ENCODE measurements around the gene CDCA4. TPM values are rescaled to one million over a fixed set of nuclear protein-coding genes. Genes with fewer than 3 reads are reported as not detected.
A peak's percentile ranks its signal among the peaks of the same experiment; 100 is the strongest.

CDCA4 gene
- total and polyA plus RNA-seq, 3 donors from 2014 or later: 18.3 to 27.5 (median 26.2) TPM

DNA sequence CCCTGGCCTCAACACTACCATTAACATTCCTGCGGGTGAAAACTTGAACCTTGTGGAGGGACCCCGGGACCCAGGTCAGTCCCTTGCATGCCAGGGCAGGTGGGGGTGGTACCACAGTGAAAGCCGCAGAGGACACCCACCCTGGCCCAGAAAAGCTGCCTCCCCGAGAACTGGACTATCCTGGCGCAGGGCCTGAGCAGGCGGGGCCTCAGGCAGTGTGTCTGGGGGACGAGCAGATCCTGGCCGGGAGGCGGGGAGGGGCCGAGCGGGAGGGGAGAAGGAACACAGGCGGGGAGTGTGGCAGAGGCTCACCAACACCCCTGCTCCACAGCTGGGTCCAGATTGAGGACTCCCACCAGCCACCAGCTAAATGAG is 52.7 kb downstream of the CDCA4 start:
- H3K27ac ChIP-seq: peak overlapping the region in 1 of 2 donors; percentile 54
- DNase-seq: peak; percentile 67
- TF ChIP-seq POLR2A (IDR thresholded peaks at IDR 0.05): no peak
- TF ChIP-seq, protein P1, sequence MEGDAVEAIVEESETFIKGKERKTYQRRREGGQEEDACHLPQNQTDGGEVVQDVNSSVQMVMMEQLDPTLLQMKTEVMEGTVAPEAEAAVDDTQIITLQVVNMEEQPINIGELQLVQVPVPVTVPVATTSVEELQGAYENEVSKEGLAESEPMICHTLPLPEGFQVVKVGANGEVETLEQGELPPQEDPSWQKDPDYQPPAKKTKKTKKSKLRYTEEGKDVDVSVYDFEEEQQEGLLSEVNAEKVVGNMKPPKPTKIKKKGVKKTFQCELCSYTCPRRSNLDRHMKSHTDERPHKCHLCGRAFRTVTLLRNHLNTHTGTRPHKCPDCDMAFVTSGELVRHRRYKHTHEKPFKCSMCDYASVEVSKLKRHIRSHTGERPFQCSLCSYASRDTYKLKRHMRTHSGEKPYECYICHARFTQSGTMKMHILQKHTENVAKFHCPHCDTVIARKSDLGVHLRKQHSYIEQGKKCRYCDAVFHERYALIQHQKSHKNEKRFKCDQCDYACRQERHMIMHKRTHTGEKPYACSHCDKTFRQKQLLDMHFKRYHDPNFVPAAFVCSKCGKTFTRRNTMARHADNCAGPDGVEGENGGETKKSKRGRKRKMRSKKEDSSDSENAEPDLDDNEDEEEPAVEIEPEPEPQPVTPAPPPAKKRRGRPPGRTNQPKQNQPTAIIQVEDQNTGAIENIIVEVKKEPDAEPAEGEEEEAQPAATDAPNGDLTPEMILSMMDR (IDR thresholded peaks at IDR 0.05): no peak
- 18 to 51% methylated on average over 8 to 12 of the region's 12 CpGs for WGBS, 2 donors
- no peaks in the 10 kb centered on the region for H3K36me3 ChIP-seq (ENCODE audit: low read depth, missing control alignments)
- intact Hi-C loops (cut with DNase I; ENCODE audit: low total_unique reads): no loop called here
- H3K4me3 ChIP-seq: no peak overlapping the region
- no peaks in the 10 kb centered on the region for H3K9me3 ChIP-seq
- H3K4me1 ChIP-seq: peaks cover 16% of the 10 kb centered on the region
- H3K27me3 ChIP-seq: no peaks in the 10 kb centered on the region

DNA sequence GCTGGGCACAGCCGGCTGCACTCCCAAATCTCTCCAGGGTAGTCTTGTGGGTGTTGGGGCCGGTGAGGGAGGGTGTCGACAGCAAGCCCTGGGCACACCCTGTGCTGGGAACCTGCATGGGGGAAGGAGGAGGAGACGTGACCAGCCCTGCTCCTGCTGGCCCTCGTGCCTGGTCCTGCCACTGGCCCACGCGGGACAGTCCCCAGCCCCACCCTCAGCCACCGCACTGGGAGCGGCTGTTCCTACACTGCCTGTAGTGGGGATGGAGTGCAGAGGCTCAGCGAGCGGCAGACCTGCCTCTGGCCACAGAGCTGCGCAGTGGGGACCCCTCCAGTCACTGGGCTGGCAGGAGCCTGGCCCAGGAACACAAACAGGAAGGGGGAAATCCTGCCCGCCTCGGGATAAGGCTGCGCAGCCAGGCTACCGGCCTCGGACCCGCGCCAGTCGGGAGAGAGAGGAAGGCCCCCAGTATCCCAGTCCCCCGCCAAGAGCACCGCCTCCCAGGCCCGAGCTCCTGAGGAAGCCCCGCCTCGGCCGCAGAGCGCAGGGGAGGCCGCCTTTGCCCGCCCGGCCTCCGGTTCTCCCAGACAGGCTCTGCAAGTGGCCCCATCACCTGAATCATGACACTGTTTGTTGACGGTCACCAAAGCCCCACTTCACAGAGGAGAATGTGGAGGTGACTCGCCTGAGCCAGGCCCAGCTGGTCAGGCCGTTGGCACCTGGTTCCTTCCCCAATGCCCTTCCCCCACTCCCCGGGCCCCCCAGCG is 53.3 kb downstream of the CDCA4 start:
- Histone ChIP-seq H3K4me1 (peaks cover 16% of the 10 kb centered on the region), H3K4me3 (no peak overlapping the region), H3K27me3 (no peaks in the 10 kb centered on the region), H3K36me3 (ENCODE audit: low read depth, missing control alignments) (no peaks in the 10 kb centered on the region), H3K9me3 (no peaks in the 10 kb centered on the region), H3K27ac (peak overlapping the region; percentile 39 to 54)
- intact Hi-C loops (cut with DNase I; ENCODE audit: low total_unique reads): no loop called here
- DNase-seq: no peak
- WGBS, 2 donors: 30 to 34% methylated on average over 29 to 32 of the region's 36 CpGs
- no peak for TF ChIP-seq POLR2A (IDR thresholded peaks at IDR 0.05)

DNA sequence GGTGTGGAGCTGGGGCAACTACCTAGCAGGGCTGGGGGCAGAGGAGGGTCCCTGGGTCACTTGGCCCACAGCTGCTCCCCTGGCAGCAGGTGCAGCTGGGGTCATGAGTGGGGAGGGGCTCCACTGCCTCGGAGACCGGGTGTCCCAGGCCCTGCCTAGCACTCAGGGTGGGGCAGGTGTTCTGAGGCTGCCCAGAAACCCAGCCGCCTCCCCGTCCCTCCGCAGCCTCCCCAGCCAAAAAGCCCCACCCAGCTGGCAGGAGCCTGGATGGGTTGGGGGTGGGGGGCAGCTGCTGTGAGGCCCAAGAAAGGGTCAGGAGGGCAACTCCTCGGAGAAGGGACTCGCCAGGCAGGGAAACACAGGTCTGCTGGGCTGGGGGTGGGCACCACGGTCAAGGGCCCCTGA is 53.9 kb downstream of the CDCA4 start:
- H3K4me3 ChIP-seq: no peak overlapping the region
- no peaks in the 10 kb centered on the region for H3K36me3 ChIP-seq (ENCODE audit: low read depth, missing control alignments)
- intact Hi-C loops (cut with DNase I; ENCODE audit: low total_unique reads): no loop called here
- H3K27me3 ChIP-seq: no peaks in the 10 kb centered on the region
- H3K27ac ChIP-seq: peak overlapping the region; percentile 39 to 54
- no peaks in the 10 kb centered on the region for H3K9me3 ChIP-seq
- peaks cover 16% of the 10 kb centered on the region for H3K4me1 ChIP-seq
- no peak for DNase-seq
- WGBS, 2 donors: 34 to 42% methylated on average over 3 to 6 of the region's 8 CpGs
- TF ChIP-seq, protein P1 (IDR thresholded peaks at IDR 0.05): no peak
- no peak for TF ChIP-seq POLR2A (IDR thresholded peaks at IDR 0.05)

DNA sequence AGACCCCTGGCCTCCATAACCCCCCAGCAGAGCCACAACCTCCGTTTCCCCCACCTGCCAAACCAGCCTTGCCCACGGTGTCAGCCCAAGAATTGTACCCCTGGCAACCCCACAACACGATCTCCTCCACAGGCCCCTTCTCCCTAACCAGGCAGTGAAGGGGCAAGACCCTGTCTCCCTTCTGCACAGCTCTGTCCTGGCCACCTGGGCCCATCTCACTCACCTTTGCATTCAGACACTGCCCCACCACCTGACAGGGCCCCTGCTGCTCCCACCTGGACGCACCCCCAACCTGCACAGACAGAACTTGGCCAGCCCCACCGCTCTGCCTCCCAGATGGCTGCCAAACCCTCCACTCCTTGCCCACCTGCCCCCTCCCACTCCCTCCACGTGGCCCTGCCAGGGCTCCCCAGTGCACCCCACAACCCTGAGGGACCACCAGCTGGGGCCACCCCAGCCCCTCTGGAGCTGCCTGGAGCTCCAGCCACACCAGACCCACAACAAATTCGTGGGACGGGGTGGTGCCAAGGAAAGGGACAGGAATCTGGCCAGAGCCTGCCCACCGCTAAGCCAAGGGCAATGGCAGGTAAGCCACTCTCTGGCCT is 54.5 kb downstream of the CDCA4 start:
- Histone ChIP-seq H3K4me3 (no peak overlapping the region), H3K4me1 (peaks cover 16% of the 10 kb centered on the region), H3K9me3 (no peaks in the 10 kb centered on the region), H3K36me3 (ENCODE audit: low read depth, missing control alignments) (no peaks in the 10 kb centered on the region), H3K27ac (no peak overlapping the region), H3K27me3 (no peaks in the 10 kb centered on the region)
- DNase-seq: no peak
- 89 to 94% methylated on average over 8 to 9 of the region's 9 CpGs for WGBS, 2 donors
- intact Hi-C loops (cut with DNase I; ENCODE audit: low total_unique reads): no loop called here
- TF ChIP-seq POLR2A (IDR thresholded peaks at IDR 0.05): no peak
- TF ChIP-seq, protein P1 (IDR thresholded peaks at IDR 0.05): no peak

DNA sequence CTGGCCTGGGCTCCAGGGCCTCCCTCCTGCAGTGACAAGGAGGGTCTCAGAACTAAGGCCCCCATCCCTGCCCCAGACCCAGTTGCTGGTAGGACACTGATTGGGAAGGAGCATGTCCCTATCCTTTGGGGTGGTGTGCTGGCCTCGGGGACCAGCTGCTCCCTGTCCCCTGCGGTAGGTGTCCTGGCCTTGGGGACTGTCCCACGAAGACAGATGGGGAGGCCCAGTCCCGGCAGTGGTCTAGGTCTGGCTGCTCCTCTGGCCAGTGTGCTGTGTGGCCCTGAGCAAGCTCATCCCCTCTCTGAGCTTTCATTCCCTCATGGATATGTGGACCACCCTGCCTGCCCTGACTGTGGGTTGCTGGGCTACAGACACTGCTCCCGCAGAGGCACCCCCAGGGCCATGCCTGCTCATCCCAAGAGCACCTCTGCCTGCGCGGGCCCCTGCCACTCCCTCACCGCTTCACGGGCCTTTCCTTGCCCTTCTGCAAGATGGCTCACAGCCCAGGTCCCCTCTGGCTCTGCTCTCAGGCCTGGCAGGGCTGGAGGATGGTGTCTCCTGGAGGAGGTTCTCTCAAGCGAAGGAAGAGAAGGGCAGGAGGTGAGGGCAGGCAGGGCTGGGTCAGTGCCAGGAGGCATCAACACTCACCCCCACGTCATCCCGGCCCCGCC is 55.2 kb downstream of the CDCA4 start:
- TF ChIP-seq, protein P1 (IDR thresholded peaks at IDR 0.05): no peak
- TF ChIP-seq POLR2A (IDR thresholded peaks at IDR 0.05): no peak
- no peaks in the 10 kb centered on the region for H3K9me3 ChIP-seq
- no peak overlapping the region for H3K27ac ChIP-seq
- H3K36me3 ChIP-seq (ENCODE audit: low read depth, missing control alignments): no peaks in the 10 kb centered on the region
- H3K4me3 ChIP-seq: no peak overlapping the region
- DNase-seq: no peak
- H3K4me1 ChIP-seq: peaks cover 16% of the 10 kb centered on the region
- WGBS, 2 donors: 88% methylated on average over 13 of the region's 13 CpGs; no CpG with 5 or more reads in 1 of the 2 donors
- H3K27me3 ChIP-seq: no peaks in the 10 kb centered on the region
- intact Hi-C loops (cut with DNase I; ENCODE audit: low total_unique reads): no loop called here

All from testis (tissue), 3 donors.